HepG2 (cell line): Measurements from ENCODE around the gene SETD1A. TPM values are rescaled to one million over a fixed set of nuclear protein-coding genes. Genes with fewer than 3 reads are reported as not detected.

ENCODE experiments used
- ELF3 ChIP-seq: IDR thresholded peaks from 2 replicates; pipeline ENCODE4 v1.6.1; 2016; ENCODE audit warnings: missing genetic modification reagents, missing compliant biosample characterization
- GABPA ChIP-seq, 2 experiments: IDR thresholded peaks; 2 replicates each; pipeline ENCODE4 v1.6.1; 2011 to 2016; ENCODE audit warnings: low read depth in 2 of 2, low read length in 1 of 2, missing biosample characterization in 1 of 2, missing genetic modification characterization in 1 of 2
- IRF2 ChIP-seq: IDR thresholded peaks from 2 replicates; pipeline ENCODE4 v1.6.1; 2018; ENCODE audit warnings: missing genetic modification reagents, missing compliant biosample characterization
- JARID2 ChIP-seq: sonication (generic); formaldehyde crosslinking; IDR thresholded peaks from 2 replicates; pipeline ENCODE4 v1.8.1; 2023; ENCODE audit warnings: missing genetic modification reagents, inconsistent platforms; ENCODE audit not compliant: insufficient replicate concordance
- KMT2B ChIP-seq: IDR thresholded peaks from 2 replicates; pipeline ENCODE4 v1.6.1; 2016; ENCODE audit warnings: missing genetic modification reagents, missing compliant biosample characterization
- MTA3 ChIP-seq: sonication (generic); formaldehyde crosslinking; IDR thresholded peaks from 2 replicates; pipeline ENCODE4 v1.4.0; 2020; ENCODE audit warnings: missing genetic modification reagents
- PCBP1 ChIP-seq: fragments of 200-400 bp; formaldehyde crosslinking; IDR thresholded peaks from 2 replicates; pipeline ENCODE4 v1.6.1; 2017; ENCODE audit warnings: mild to moderate bottlenecking, low read depth, low read length, borderline replicate concordance
- REL ChIP-seq: sonication (generic); formaldehyde crosslinking; conservative IDR thresholded peaks from 2 replicates; pipeline ENCODE4 v1.8.0; 2022; ENCODE audit warnings: mild to moderate bottlenecking, missing genetic modification reagents, moderate library complexity
- SNAI1 ChIP-seq: sonication (generic); formaldehyde crosslinking; IDR thresholded peaks from 2 replicates; pipeline ENCODE4 v1.5.0; 2020; ENCODE audit warnings: mild to moderate bottlenecking, missing genetic modification reagents, borderline replicate concordance
- YY1 ChIP-seq: IDR thresholded peaks from 2 replicates; pipeline ENCODE4 v1.6.1; 2011; ENCODE audit warnings: low read length, low read depth, moderate library complexity, mild to moderate bottlenecking; ENCODE audit not compliant: insufficient read depth, insufficient replicate concordance
- ZBTB8A ChIP-seq: sonication (generic); formaldehyde crosslinking; IDR thresholded peaks from 2 replicates; pipeline ENCODE4 v1.4.0; 2020; ENCODE audit warnings: mild to moderate bottlenecking, low read depth, missing genetic modification reagents, borderline replicate concordance
- ZFP36L1 ChIP-seq: sonication (generic); formaldehyde crosslinking; IDR thresholded peaks from 2 replicates; pipeline ENCODE4 v1.8.0; 2022; ENCODE audit warnings: mild to moderate bottlenecking, missing genetic modification reagents, moderate library complexity
- ZNF3 ChIP-seq: IDR thresholded peaks from 2 replicates; pipeline ENCODE4 v1.7.0; 2017; ENCODE audit warnings: inconsistent platforms
- ZNF558 ChIP-seq: sonication (generic); formaldehyde crosslinking; IDR thresholded peaks from 2 replicates; pipeline ENCODE4 v1.9.0; 2022; ENCODE audit warnings: mild to moderate bottlenecking, missing genetic modification reagents, borderline replicate concordance
- ZNF572 ChIP-seq: sonication (generic); formaldehyde crosslinking; IDR thresholded peaks from 2 replicates; pipeline ENCODE4 v1.5.1; 2020; ENCODE audit warnings: mild to moderate bottlenecking, missing genetic modification reagents
- ZNF816 ChIP-seq: sonication (generic); formaldehyde crosslinking; IDR thresholded peaks from 2 replicates; pipeline ENCODE4 v1.8.0; 2022; ENCODE audit warnings: missing genetic modification reagents, mild to moderate bottlenecking, borderline replicate concordance
- polyA plus RNA-seq, 8 experiments: library from polyadenylated mRNA; depleted of rRNA in 3 of 8; stranded (reverse) in 7 of 8; unstranded in 1 of 8; fragments of >200 nt; fragmentation: Illumina TruSeq in 4 of 8; extraction: Trizol in 4 of 8; gene quantifications; 2 replicates each; pipeline versions ENCODE4 v1.2.1 to v1.2.3, GENCODE V29; 2011 to 2016; ENCODE audit warnings: low read depth in 4 of 8, missing spikeins in 1 of 8, mixed read lengths in 1 of 8; ENCODE audit not compliant: insufficient read depth in 1 of 8
- total RNA-seq, 5 experiments: library from RNA; depleted of rRNA; stranded (reverse); fragments of >200 nt; fragmentation: Illumina TruSeq; extraction: Trizol; gene quantifications; 2 replicates each; pipeline ENCODE4 v1.2.3, GENCODE V29; 2016; ENCODE audit warnings: low read depth in 1 of 5
- TF ChIP-seq, protein P1 (sequence below): sonication (generic); formaldehyde crosslinking; IDR thresholded peaks from 2 replicates; pipeline ENCODE4 v1.9.0; 2022; ENCODE audit warnings: low read depth, missing genetic modification reagents
- TF ChIP-seq, protein P2 (sequence below): sonication (generic); formaldehyde crosslinking; IDR thresholded peaks from 2 replicates; pipeline ENCODE4 v1.4.0; 2020; ENCODE audit warnings: mild to moderate bottlenecking, missing genetic modification reagents
- TF ChIP-seq, protein P3 (sequence below): sonication (generic); formaldehyde crosslinking; IDR thresholded peaks from 2 replicates; pipeline ENCODE4 v1.8.0; 2022; ENCODE audit warnings: missing genetic modification reagents, mild to moderate bottlenecking, borderline replicate concordance
- TF ChIP-seq, protein P4 (sequence below): sonication (generic); formaldehyde crosslinking; IDR thresholded peaks from 2 replicates; pipeline ENCODE4 v1.5.1; 2020; ENCODE audit warnings: missing genetic modification reagents, mild to moderate bottlenecking, borderline replicate concordance
- TF ChIP-seq, protein P5 (sequence below), 2 experiments: fragments of 450-650 bp in 1 of 2; sonication (generic) in 1 of 2; formaldehyde crosslinking; IDR thresholded peaks; 2 replicates each; pipeline versions ENCODE4 v1.5.0 to v1.8.0; 2020 to 2022; ENCODE audit warnings: mild to moderate bottlenecking in 1 of 2, missing genetic modification reagents in 1 of 2

The SETD1A gene
- total and polyA plus RNA-seq, 2 of the 13 experiments (the other 11 are each of a cell fraction or from before 2014, with no cell fraction given): 3.8 to 5.6 TPM

- 0 out of 2 replicates have a peak, but pooled peaks have one; percentile 3 for TF ChIP-seq KMT2B (CRISPR knock-in tag)
- no peak for TF ChIP-seq ZNF3 (CRISPR knock-in tag)
- no peak for TF ChIP-seq ZNF816 (CRISPR knock-in tag)
- no peak for TF ChIP-seq ZFP36L1 (CRISPR knock-in tag)
- peak; percentile 88 for TF ChIP-seq GABPA (IDR thresholded peaks at IDR 0.05; ENCODE audit: low read depth, low read length)
- TF ChIP-seq GABPA (CRISPR knock-in tag; IDR thresholded peaks at IDR 0.05; ENCODE audit: low read depth): peak; percentile 97
- TF ChIP-seq, protein P1, sequence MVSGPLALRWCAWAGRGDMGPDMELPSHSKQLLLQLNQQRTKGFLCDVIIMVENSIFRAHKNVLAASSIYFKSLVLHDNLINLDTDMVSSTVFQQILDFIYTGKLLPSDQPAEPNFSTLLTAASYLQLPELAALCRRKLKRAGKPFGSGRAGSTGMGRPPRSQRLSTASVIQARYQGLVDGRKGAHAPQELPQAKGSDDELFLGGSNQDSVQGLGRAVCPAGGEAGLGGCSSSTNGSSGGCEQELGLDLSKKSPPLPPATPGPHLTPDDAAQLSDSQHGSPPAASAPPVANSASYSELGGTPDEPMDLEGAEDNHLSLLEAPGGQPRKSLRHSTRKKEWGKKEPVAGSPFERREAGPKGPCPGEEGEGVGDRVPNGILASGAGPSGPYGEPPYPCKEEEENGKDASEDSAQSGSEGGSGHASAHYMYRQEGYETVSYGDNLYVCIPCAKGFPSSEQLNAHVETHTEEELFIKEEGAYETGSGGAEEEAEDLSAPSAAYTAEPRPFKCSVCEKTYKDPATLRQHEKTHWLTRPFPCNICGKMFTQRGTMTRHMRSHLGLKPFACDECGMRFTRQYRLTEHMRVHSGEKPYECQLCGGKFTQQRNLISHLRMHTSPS: peak; percentile 45; the same call in 1 of the 2 replicates
- TF ChIP-seq, protein P2, sequence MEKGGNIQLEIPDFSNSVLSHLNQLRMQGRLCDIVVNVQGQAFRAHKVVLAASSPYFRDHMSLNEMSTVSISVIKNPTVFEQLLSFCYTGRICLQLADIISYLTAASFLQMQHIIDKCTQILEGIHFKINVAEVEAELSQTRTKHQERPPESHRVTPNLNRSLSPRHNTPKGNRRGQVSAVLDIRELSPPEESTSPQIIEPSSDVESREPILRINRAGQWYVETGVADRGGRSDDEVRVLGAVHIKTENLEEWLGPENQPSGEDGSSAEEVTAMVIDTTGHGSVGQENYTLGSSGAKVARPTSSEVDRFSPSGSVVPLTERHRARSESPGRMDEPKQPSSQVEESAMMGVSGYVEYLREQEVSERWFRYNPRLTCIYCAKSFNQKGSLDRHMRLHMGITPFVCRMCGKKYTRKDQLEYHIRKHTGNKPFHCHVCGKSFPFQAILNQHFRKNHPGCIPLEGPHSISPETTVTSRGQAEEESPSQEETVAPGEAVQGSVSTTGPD (CRISPR knock-in tag): no peak
- no peak for TF ChIP-seq ZBTB8A (CRISPR knock-in tag)
- peak; percentile 87 for TF ChIP-seq ELF3
- 0 out of 2 replicates have a peak, but pooled peaks have one; percentile 40 for TF ChIP-seq SNAI1 (CRISPR knock-in tag)
- TF ChIP-seq IRF2 (CRISPR knock-in tag): peak; percentile 88
- peak; percentile 98 for TF ChIP-seq PCBP1
- no peak for TF ChIP-seq ZNF558 (CRISPR knock-in tag)
- no peak for TF ChIP-seq JARID2 (CRISPR knock-in tag)
- TF ChIP-seq, protein P3, sequence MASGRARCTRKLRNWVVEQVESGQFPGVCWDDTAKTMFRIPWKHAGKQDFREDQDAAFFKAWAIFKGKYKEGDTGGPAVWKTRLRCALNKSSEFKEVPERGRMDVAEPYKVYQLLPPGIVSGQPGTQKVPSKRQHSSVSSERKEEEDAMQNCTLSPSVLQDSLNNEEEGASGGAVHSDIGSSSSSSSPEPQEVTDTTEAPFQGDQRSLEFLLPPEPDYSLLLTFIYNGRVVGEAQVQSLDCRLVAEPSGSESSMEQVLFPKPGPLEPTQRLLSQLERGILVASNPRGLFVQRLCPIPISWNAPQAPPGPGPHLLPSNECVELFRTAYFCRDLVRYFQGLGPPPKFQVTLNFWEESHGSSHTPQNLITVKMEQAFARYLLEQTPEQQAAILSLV (CRISPR knock-in tag): peak; percentile 68
- TF ChIP-seq, protein P4, sequence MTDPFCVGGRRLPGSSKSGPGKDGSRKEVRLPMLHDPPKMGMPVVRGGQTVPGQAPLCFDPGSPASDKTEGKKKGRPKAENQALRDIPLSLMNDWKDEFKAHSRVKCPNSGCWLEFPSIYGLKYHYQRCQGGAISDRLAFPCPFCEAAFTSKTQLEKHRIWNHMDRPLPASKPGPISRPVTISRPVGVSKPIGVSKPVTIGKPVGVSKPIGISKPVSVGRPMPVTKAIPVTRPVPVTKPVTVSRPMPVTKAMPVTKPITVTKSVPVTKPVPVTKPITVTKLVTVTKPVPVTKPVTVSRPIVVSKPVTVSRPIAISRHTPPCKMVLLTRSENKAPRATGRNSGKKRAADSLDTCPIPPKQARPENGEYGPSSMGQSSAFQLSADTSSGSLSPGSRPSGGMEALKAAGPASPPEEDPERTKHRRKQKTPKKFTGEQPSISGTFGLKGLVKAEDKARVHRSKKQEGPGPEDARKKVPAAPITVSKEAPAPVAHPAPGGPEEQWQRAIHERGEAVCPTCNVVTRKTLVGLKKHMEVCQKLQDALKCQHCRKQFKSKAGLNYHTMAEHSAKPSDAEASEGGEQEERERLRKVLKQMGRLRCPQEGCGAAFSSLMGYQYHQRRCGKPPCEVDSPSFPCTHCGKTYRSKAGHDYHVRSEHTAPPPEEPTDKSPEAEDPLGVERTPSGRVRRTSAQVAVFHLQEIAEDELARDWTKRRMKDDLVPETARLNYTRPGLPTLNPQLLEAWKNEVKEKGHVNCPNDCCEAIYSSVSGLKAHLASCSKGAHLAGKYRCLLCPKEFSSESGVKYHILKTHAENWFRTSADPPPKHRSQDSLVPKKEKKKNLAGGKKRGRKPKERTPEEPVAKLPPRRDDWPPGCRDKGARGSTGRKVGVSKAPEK (CRISPR knock-in tag): no peak
- peak; percentile 98 for TF ChIP-seq YY1
- no peak; the same call in 1 of the 2 replicates for TF ChIP-seq REL (CRISPR knock-in tag)
- TF ChIP-seq, protein P5, sequence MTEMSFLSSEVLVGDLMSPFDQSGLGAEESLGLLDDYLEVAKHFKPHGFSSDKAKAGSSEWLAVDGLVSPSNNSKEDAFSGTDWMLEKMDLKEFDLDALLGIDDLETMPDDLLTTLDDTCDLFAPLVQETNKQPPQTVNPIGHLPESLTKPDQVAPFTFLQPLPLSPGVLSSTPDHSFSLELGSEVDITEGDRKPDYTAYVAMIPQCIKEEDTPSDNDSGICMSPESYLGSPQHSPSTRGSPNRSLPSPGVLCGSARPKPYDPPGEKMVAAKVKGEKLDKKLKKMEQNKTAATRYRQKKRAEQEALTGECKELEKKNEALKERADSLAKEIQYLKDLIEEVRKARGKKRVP (CRISPR knock-in tag; IDR thresholded peaks at IDR 0.05): peak in 1 of 2 experiments; percentile 66; a peak in 2 of 4 replicates
- no peak for TF ChIP-seq MTA3 (CRISPR knock-in tag)
- 0 out of 2 replicates have a peak, but pooled peaks have one; percentile 56 for TF ChIP-seq ZNF572
These were observed 35.1 kb upstream of the SETD1A start (continued) for GRCh38 chr16:30922420-30922959.
